ENCODE results near the gene SPPL2A.
"Not testable (repeated sequence)": the region's sequence is repeated elsewhere in the genome, so short reads cannot be mapped to it uniquely, and the experiment has no call there.

Gene SPPL2A

GRCh38 chr15:50813089-50813488 is 47.6 kb upstream of the SPPL2A start (continued):
- TF ChIP-seq ZSCAN16 (tag by site-specific recombination; IDR thresholded peaks at IDR 0.05): no peak
- no peak for TF ChIP-seq ZBTB6 (tag by site-specific recombination; IDR thresholded peaks at IDR 0.05)

GRCh38 chr15:50812181-50812506 is 46.6 kb upstream of the SPPL2A start:
- POLR2A ChIA-PET; H3K4me3 ChIP-seq (ENCODE audit: low read depth, low read length); H3K27ac ChIP-seq (ENCODE audit: extremely low read depth, low read depth, low read length); H3K9me3 ChIP-seq (ENCODE audit: control insufficient read depth, insufficient read depth, low read depth, low read length); H3K4me1 ChIP-seq (ENCODE audit: control insufficient read depth, insufficient read depth, low read length); CTCF ChIA-PET; H3K36me3 ChIP-seq (ENCODE audit: control insufficient read depth in 2 of 2, insufficient read depth in 1 of 2, low read length in 2 of 2): not testable (repeated sequence)

GRCh38 chr15:50811461-50812180 is 46.1 kb upstream of the SPPL2A start:
- POLR2A ChIA-PET; CTCF ChIA-PET; H3K27ac ChIP-seq (ENCODE audit: extremely low read depth, low read depth, low read length); H3K36me3 ChIP-seq (ENCODE audit: control insufficient read depth in 2 of 2, insufficient read depth in 1 of 2, low read length in 2 of 2); H3K9me3 ChIP-seq (ENCODE audit: control insufficient read depth, insufficient read depth, low read depth, low read length); H3K4me3 ChIP-seq (ENCODE audit: low read depth, low read length); H3K4me1 ChIP-seq (ENCODE audit: control insufficient read depth, insufficient read depth, low read length): not testable (repeated sequence)

- ChIA-PET CTCF (no interaction called here), POLR2A (no interaction called here)
- Histone ChIP-seq H3K9me3 (ENCODE audit: control insufficient read depth, insufficient read depth, low read depth, low read length) (no peaks in the 10 kb centered on the region), H3K36me3 (ENCODE audit: control insufficient read depth in 2 of 2, insufficient read depth in 1 of 2, low read length in 2 of 2) (no peaks in the 10 kb centered on the region), H3K27ac (ENCODE audit: extremely low read depth, low read depth, low read length) (no peak overlapping the region), H3K4me1 (ENCODE audit: control insufficient read depth, insufficient read depth, low read length) (no peaks in the 10 kb centered on the region), H3K4me3 (ENCODE audit: low read depth, low read length) (no peak overlapping the region)
- TF ChIP-seq PRDM6 (tag by site-specific recombination; IDR thresholded peaks at IDR 0.05) (peak; percentile 45; the same call in 1 of the 2 replicates), OSR2 (tag by site-specific recombination; IDR thresholded peaks at IDR 0.05) (peak; percentile 71; the same call in 1 of the 2 replicates), ZNF449 (tag by site-specific recombination; IDR thresholded peaks at IDR 0.05) (no peak), SP7 (tag by site-specific recombination; IDR thresholded peaks at IDR 0.05) (peak; percentile 100), ZFP3 (tag by site-specific recombination; IDR thresholded peaks at IDR 0.05; ENCODE audit: low read depth) (no peak), ZNF221 (tag by site-specific recombination; IDR thresholded peaks at IDR 0.05; ENCODE audit: borderline replicate concordance) (no peak), ZNF830 (tag by site-specific recombination; IDR thresholded peaks at IDR 0.05; ENCODE audit: low read depth) (no peak)
These were observed 44.6 kb upstream of the SPPL2A start for GRCh38 chr15:50810128-50810527.

GRCh38 chr15:50808728-50809127 is 43.2 kb upstream of the SPPL2A start:
- Histone ChIP-seq H3K27ac (ENCODE audit: extremely low read depth, low read depth, low read length) (no peak overlapping the region), H3K9me3 (ENCODE audit: control insufficient read depth, insufficient read depth, low read depth, low read length) (no peaks in the 10 kb centered on the region), H3K4me3 (ENCODE audit: low read depth, low read length) (no peak overlapping the region), H3K4me1 (ENCODE audit: control insufficient read depth, insufficient read depth, low read length) (no peaks in the 10 kb centered on the region), H3K36me3 (ENCODE audit: control insufficient read depth in 2 of 2, insufficient read depth in 1 of 2, low read length in 2 of 2) (no peaks in the 10 kb centered on the region)
- POLR2A ChIA-PET: no interaction called here
- TF ChIP-seq ZNF645 (tag by site-specific recombination; IDR thresholded peaks at IDR 0.05) (no peak), YY1 (tag by site-specific recombination; IDR thresholded peaks at IDR 0.05) (no peak), ZSCAN23 (tag by site-specific recombination; IDR thresholded peaks at IDR 0.05) (no peak), PBX3 (CRISPR knock-in tag; IDR thresholded peaks at IDR 0.05) (no peak), ZNF707 (tag by site-specific recombination; IDR thresholded peaks at IDR 0.05) (no peak), CTCF (tag by site-specific recombination; IDR thresholded peaks at IDR 0.05) (no peak), ZNF157 (tag by site-specific recombination; IDR thresholded peaks at IDR 0.05) (no peak), GLI4 (tag by site-specific recombination; IDR thresholded peaks at IDR 0.05) (no peak), SP7 (tag by site-specific recombination; IDR thresholded peaks at IDR 0.05) (no peak)
- CTCF ChIA-PET: no interaction called here

All from HEK293 (cell line).